HCT116 (cell line): Measurements from ENCODE around the gene MYO1E. TPM values are rescaled to one million over a fixed set of nuclear protein-coding genes. Genes with fewer than 3 reads are reported as not detected.
"Not testable (repeated sequence)": the region's sequence is repeated elsewhere in the genome, so short reads cannot be mapped to it uniquely, and the experiment has no call there.

Source experiments
- ATAC-seq: fragments of 200-7000 bp; cut with Tn5 transposase; 2 replicates; pipeline ENCODE4 v1.9.1; 2020; ENCODE audit warnings: mild to moderate bottlenecking, moderate library complexity
- BruUV-seq: library from RNA; stranded (reverse); fragments of 400-500 nt; replicated peaks from 2 replicates; lab custom pipeline; 2021; lab: Mats Ljungman, UMichigan
- CTCF ChIA-PET: fragments of 300-600 bp; sonication (Branson Sonifier 250); formaldehyde crosslinking; loops from one replicate; lab custom pipeline; 2021; ENCODE audit warnings: antibody characterized with exemption; lab: Charles Lee
- POLR2A ChIA-PET: fragments of 300-600, 350-600 bp; sonication (Branson Sonifier 250); formaldehyde crosslinking; loops from one replicate; lab custom pipeline; 2021; ENCODE audit warnings: antibody characterized with exemption; lab: Charles Lee
- RAD21 ChIA-PET, 2 experiments: fragments of 300-600 bp; sonication (Branson Sonifier 250); formaldehyde crosslinking; loops; one replicate each; lab custom pipeline; 2023; ENCODE audit warnings: low total read pairs in 2 of 2; ENCODE audit not compliant: uncharacterized antibody in 2 of 2, unreplicated experiment in 2 of 2, low non-redundant PET in 1 of 2; lab: Charles Lee
- DNase-seq: peaks from one replicate; pipeline ENCODE4 v3.0.0-alpha.2; 2010; ENCODE audit warnings: low read depth, low spot score
- H2AFZ ChIP-seq: fragments of 200-600 bp; shearing (Covaris generic), sonication (generic); 2 replicates; pipeline ENCODE4 v1.6.1; 2017; ENCODE audit warnings: low read depth, mixed run types, mixed read lengths, antibody characterized with exemption, low read length; ENCODE audit not compliant: poor library complexity, severe bottlenecking
- H3K27ac ChIP-seq: 2 replicates; pipeline ENCODE4 v1.5.1; 2012; ENCODE audit warnings: low read depth, low read length
- H3K27me3 ChIP-seq: fragments of 200-600 bp; sonication (generic); 2 replicates; pipeline ENCODE4 v1.6.1; 2016; ENCODE audit warnings: mixed run types, low read length, mixed read lengths; ENCODE audit not compliant: insufficient read depth
- H3K36me3 ChIP-seq, 2 experiments: fragments of 200-500 bp in 1 of 2; fragments of 200-600 bp in 1 of 2; sonication (Bioruptor generic) in 1 of 2; sonication (generic) in 1 of 2; 2 replicates each; pipeline versions ENCODE4 v1.5.1 to v1.6.1; 2014 to 2016; ENCODE audit warnings: low read length in 2 of 2, inconsistent platforms in 1 of 2, mixed read lengths in 1 of 2, mixed run types in 1 of 2; ENCODE audit not compliant: insufficient read depth in 2 of 2, control insufficient read depth in 1 of 2
- H3K4me1 ChIP-seq, 2 experiments: fragments of 200-600 bp in 1 of 2; sonication (generic) in 1 of 2; 2 replicates each; pipeline versions ENCODE4 v1.5.1 to v1.6.1; 2012 to 2017; ENCODE audit warnings: low read length in 2 of 2, inconsistent platforms in 1 of 2, mild to moderate bottlenecking in 1 of 2, mixed read lengths in 1 of 2, mixed run types in 1 of 2, moderate library complexity in 1 of 2; ENCODE audit not compliant: insufficient read depth in 2 of 2, control insufficient read depth in 1 of 2
- H3K4me2 ChIP-seq: fragments of 200-600 bp; sonication (generic); 2 replicates; pipeline ENCODE4 v1.6.1; 2017; ENCODE audit warnings: mixed run types, low read length, mixed read lengths
- H3K4me3 ChIP-seq, 2 experiments: fragments of 200-600 bp in 1 of 2; sonication (generic) in 1 of 2; replicated peaks in 1 of 2; 2 replicates each; pipeline ENCODE4 v1.5.1; 2011 to 2016; ENCODE audit warnings: low read length in 2 of 2, control low read depth in 1 of 2, low read depth in 1 of 2, mild to moderate bottlenecking in 1 of 2, mixed read lengths in 1 of 2, mixed run types in 1 of 2
- H3K79me2 ChIP-seq: fragments of 200-600 bp; sonication (generic); 2 replicates; pipeline ENCODE4 v1.6.1; 2017; ENCODE audit warnings: mild to moderate bottlenecking, mixed run types, low read length, moderate library complexity, mixed read lengths; ENCODE audit not compliant: insufficient read depth
- H3K9ac ChIP-seq: fragments of 200-600 bp; sonication (generic); 2 replicates; pipeline ENCODE4 v1.6.1; 2016; ENCODE audit warnings: low read length, mixed read lengths
- H3K9me2 ChIP-seq: fragments of 200-600 bp; sonication (generic), shearing (Covaris generic); 2 replicates; pipeline ENCODE4 v1.6.1; 2017; ENCODE audit warnings: mixed run types, mild to moderate bottlenecking, moderate library complexity; ENCODE audit not compliant: insufficient read depth
- H3K9me3 ChIP-seq, 2 experiments: fragments of 200-500 bp in 1 of 2; fragments of 200-600 bp in 1 of 2; sonication (Bioruptor generic) in 1 of 2; sonication (generic) in 1 of 2; 2 replicates each; pipeline ENCODE4 v1.6.1; 2014 to 2017; ENCODE audit warnings: low read length in 2 of 2, mixed read lengths in 2 of 2, inconsistent platforms in 1 of 2, low read depth in 1 of 2, mild to moderate bottlenecking in 1 of 2, mixed run types in 1 of 2, moderate library complexity in 1 of 2; ENCODE audit not compliant: control insufficient read depth in 1 of 2, insufficient read depth in 1 of 2
- H4K20me1 ChIP-seq: fragments of 200-600 bp; sonication (generic), shearing (Covaris generic); 2 replicates; pipeline ENCODE4 v1.6.1; 2017; ENCODE audit warnings: mixed run types, mild to moderate bottlenecking, moderate library complexity; ENCODE audit not compliant: insufficient read depth
- EZH2 ChIP-seq: fragments of 200-600 bp; sonication (generic); IDR thresholded peaks from 2 replicates; pipeline ENCODE4 v1.6.1; 2017; ENCODE audit warnings: antibody characterized with exemption, mixed run types
- POLR2AphosphoS5 ChIP-seq: IDR thresholded peaks from 2 replicates; pipeline ENCODE4 v1.6.1; 2011; ENCODE audit warnings: mild to moderate bottlenecking, low read depth, low read length, moderate library complexity
- intact Hi-C: fragments of 100-400 bp; cut with micrococcal nuclease; formaldehyde crosslinking; loops from 2 replicates; pipeline ENCODE4 v1.10.0; 2022
- total RNA-seq: library from RNA; stranded (reverse); gene quantifications from one replicate; pipeline ENCODE4 v1.2.1, GENCODE V29; 2021; ENCODE audit not compliant: unreplicated experiment

The MYO1E gene
- total RNA-seq, 1 experiment from 2014 or later, result 182 TPM

DNA sequence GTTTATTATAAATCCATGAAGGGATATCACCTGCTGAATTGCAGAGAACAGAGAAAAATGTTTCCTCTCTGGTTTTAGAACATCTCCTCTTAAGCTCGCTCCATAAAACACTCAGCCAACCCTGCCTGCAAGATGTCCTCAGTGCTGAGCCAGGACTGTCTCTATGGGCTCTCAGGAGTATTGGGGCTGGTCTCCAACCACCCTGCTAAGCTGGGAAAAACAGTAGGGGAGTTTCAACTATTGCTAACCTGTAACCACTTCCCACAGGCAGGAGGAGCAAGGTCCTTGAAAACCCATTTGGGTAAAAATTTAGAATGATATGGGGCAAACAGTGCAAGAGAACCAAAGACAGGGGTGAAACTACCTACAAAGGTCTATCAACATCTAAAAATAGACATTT lies 34.3 kb downstream of the MYO1E start:
- Histone ChIP-seq H3K79me2 (peaks cover 45% of the 10 kb centered on the region), H3K27me3 (no peaks in the 10 kb centered on the region), H3K4me1 (peaks cover 5 to 34% of the 10 kb centered on the region in 2 experiments; a peak in 3 of 4 replicates), H3K36me3 (no peaks in the 10 kb centered on the region), H4K20me1 (no peaks in the 10 kb centered on the region), H3K9ac (no peak overlapping the region), H3K27ac (no peak overlapping the region), H3K9me2 (no peaks in the 10 kb centered on the region), H3K4me2 (no peak overlapping the region), H3K4me3 (no peak overlapping the region), H3K9me3 (no peaks in the 10 kb centered on the region), H2AFZ (no peak overlapping the region)
- no peak for TF ChIP-seq EZH2
- TF ChIP-seq POLR2AphosphoS5, result no peak
- DNase-seq (no peak), ATAC-seq (no peak)
- BruUV-seq, result no TSS peak
- ChIA-PET POLR2A (interaction anchor here (0.7 kb wide), 1 partner anchor 21 kb away, joined by 3 read pairs; no protein-coding TSS in a partner anchor), RAD21 (no interaction called here), CTCF (interaction anchor here (0.6 to 0.9 kb wide), 2 partner anchors 22 to 25 kb away, joined by 3 read pairs; no protein-coding TSS in a partner anchor)
- intact Hi-C loops, result no loop called here

DNA sequence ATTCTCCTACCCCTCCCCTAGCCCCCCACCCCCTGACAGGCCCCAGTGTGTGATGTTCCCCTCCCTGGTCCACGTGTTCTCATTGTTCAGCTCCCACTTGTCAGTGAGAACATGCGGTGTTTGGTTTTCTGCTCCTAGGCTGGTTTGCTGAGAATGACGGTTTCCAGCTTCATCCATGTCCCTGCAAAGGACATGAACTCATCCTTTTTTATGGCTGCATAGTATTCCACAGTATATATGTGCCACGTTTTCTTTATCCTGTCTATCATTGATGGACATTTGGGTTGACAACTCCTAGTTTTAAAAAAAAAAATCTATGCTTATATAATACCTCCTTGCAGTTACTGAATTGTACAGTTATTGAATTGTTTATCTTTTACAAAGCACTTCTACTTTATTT lies 35.9 kb downstream of the MYO1E start:
- intact Hi-C loops, H2AFZ ChIP-seq, H3K27me3 ChIP-seq, H3K9me3 ChIP-seq, H3K4me3 ChIP-seq, H3K9ac ChIP-seq, CTCF ChIA-PET, H3K36me3 ChIP-seq, H3K27ac ChIP-seq, H3K4me2 ChIP-seq, H4K20me1 ChIP-seq, RAD21 ChIA-PET, ATAC-seq, DNase-seq, BruUV-seq, H3K9me2 ChIP-seq: not testable (repeated sequence)
- H3K79me2 ChIP-seq, result peaks cover 57% of the 10 kb centered on the region
- H3K4me1 ChIP-seq, result peaks cover 5 to 45% of the 10 kb centered on the region in 2 experiments; a peak in 3 of 4 replicates
- POLR2A ChIA-PET, result interaction anchor here (0.7 kb wide), 1 partner anchor 36 kb away, joined by 3 read pairs; the partner anchor contains the start of gene MYO1E
